IMR-90 (cell line): ENCODE results near the gene RNF175. TPM values are rescaled to one million over a fixed set of nuclear protein-coding genes. Genes with fewer than 3 reads are reported as not detected.

Experiments used
- ATAC-seq: fragments of 200-7000 bp; cut with Tn5 transposase; 2 replicates; pipeline ENCODE4 v1.9.1; 2020; ENCODE audit warnings: low read depth, mild to moderate bottlenecking, moderate library complexity
- BruUV-seq: library from RNA; stranded (reverse); fragments of 400-500 nt; replicated peaks from 2 replicates; lab custom pipeline; 2021; lab: Mats Ljungman, UMichigan
- CTCF ChIA-PET: fragments of 300-600 bp; formaldehyde crosslinking; extraction: SDS; loops from one replicate; lab custom pipeline; 2021; ENCODE audit warnings: antibody characterized with exemption; lab: Yijun Ruan, JAX
- POLR2A ChIA-PET: fragments of 300-600 bp; sonication (Branson Sonifier 250); formaldehyde crosslinking; loops from one replicate; lab custom pipeline; 2022; ENCODE audit warnings: antibody characterized with exemption; ENCODE audit not compliant: unreplicated experiment; lab: Charles Lee
- DNase-seq: peaks from one replicate; pipeline ENCODE4 v3.0.0; 2013
- H2AFZ ChIP-seq: replicated peaks from 2 replicates; pipeline ENCODE3; 2013; ENCODE audit warnings: low read length, mild to moderate bottlenecking; ENCODE audit not compliant: poor library complexity
- H2AK5ac ChIP-seq: 2 replicates; pipeline ENCODE4 v1.6.1; 2013; ENCODE audit warnings: low read depth, low read length, inconsistent platforms
- H2AK9ac ChIP-seq: replicated peaks from 2 replicates; pipeline ENCODE3; 2013; ENCODE audit warnings: mild to moderate bottlenecking, low read depth, low read length, moderate library complexity; ENCODE audit not compliant: poor library complexity
- H2BK120ac ChIP-seq: 2 replicates; pipeline ENCODE4 v1.6.1; 2013; ENCODE audit warnings: low read depth, low read length, inconsistent platforms
- H2BK15ac ChIP-seq: 3 replicates; pipeline ENCODE4 v1.6.1; 2013; ENCODE audit warnings: low read depth, low read length, inconsistent platforms
- H2BK20ac ChIP-seq: 2 replicates; pipeline ENCODE4 v1.6.1; 2013; ENCODE audit warnings: low read depth, mild to moderate bottlenecking, inconsistent platforms, low read length, moderate library complexity
- H2BK5ac ChIP-seq: 2 replicates; pipeline ENCODE4 v1.6.1; 2013; ENCODE audit warnings: mild to moderate bottlenecking, low read depth, low read length, inconsistent platforms; ENCODE audit not compliant: poor library complexity, severe bottlenecking
- H3K14ac ChIP-seq: replicated peaks from 2 replicates; pipeline ENCODE4 v1.6.1; 2013; ENCODE audit warnings: low read depth, low read length, inconsistent platforms
- H3K18ac ChIP-seq: 2 replicates; pipeline ENCODE4 v1.6.1; 2013; ENCODE audit warnings: low read depth, low read length, control low read depth
- H3K23ac ChIP-seq: 2 replicates; pipeline ENCODE4 v1.6.1; 2013; ENCODE audit warnings: low read depth, low read length, inconsistent platforms
- H3K27ac ChIP-seq: 2 replicates; pipeline ENCODE4 v1.5.1; 2013; ENCODE audit warnings: mild to moderate bottlenecking, control low read depth, low read length; ENCODE audit not compliant: insufficient read depth
- H3K27me3 ChIP-seq: 2 replicates; pipeline ENCODE4 v1.6.1; 2013; ENCODE audit warnings: low read length; ENCODE audit not compliant: control insufficient read depth, insufficient read depth
- H3K36me3 ChIP-seq: 2 replicates; pipeline ENCODE4 v1.6.1; 2013; ENCODE audit warnings: low read length, mixed read lengths; ENCODE audit not compliant: control insufficient read depth, insufficient read depth
- H3K4ac ChIP-seq: 2 replicates; pipeline ENCODE4 v1.6.1; 2013; ENCODE audit warnings: low read depth, low read length, inconsistent platforms
- H3K4me1 ChIP-seq: 2 replicates; pipeline ENCODE4 v1.6.1; 2013; ENCODE audit warnings: low read length, mixed read lengths; ENCODE audit not compliant: control insufficient read depth, insufficient read depth
- H3K4me2 ChIP-seq: 2 replicates; pipeline ENCODE4 v1.6.1; 2013; ENCODE audit warnings: low read depth, mild to moderate bottlenecking, control low read depth, low read length, moderate library complexity
- H3K4me3 ChIP-seq: 2 replicates; pipeline ENCODE4 v1.5.1; 2013; ENCODE audit warnings: low read depth, mild to moderate bottlenecking, control low read depth, low read length, moderate library complexity; ENCODE audit not compliant: insufficient read depth
- H3K56ac ChIP-seq: 2 replicates; pipeline ENCODE4 v1.6.1; 2013; ENCODE audit warnings: low read length, inconsistent platforms; ENCODE audit not compliant: insufficient read depth; ENCODE audit errors: extremely low read depth
- H3K79me1 ChIP-seq, 2 experiments: 2 replicates each; pipeline ENCODE4 v1.6.1; 2013; ENCODE audit warnings: low read length in 2 of 2, inconsistent platforms in 1 of 2, low read depth in 1 of 2
- H3K9ac ChIP-seq: 2 replicates; pipeline ENCODE4 v1.6.1; 2013; ENCODE audit warnings: low read depth, low read length, control low read depth
- H3K9me1 ChIP-seq: 2 replicates; pipeline ENCODE4 v1.6.1; 2013; ENCODE audit warnings: low read length, inconsistent platforms; ENCODE audit not compliant: insufficient read depth
- H3K9me3 ChIP-seq: 2 replicates; pipeline ENCODE4 v1.6.1; 2013; ENCODE audit warnings: low read length; ENCODE audit not compliant: control insufficient read depth, insufficient read depth
- H4K20me1 ChIP-seq: 2 replicates; pipeline ENCODE4 v1.6.1; 2013; ENCODE audit warnings: low read length, inconsistent platforms; ENCODE audit not compliant: insufficient read depth
- H4K5ac ChIP-seq: 2 replicates; pipeline ENCODE4 v1.6.1; 2013; ENCODE audit warnings: mild to moderate bottlenecking, low read depth, low read length, control low read depth
- H4K8ac ChIP-seq, 2 experiments: 2 replicates each; pipeline ENCODE4 v1.6.1; 2013; ENCODE audit warnings: low read depth in 2 of 2, low read length in 2 of 2, control low read depth in 1 of 2, inconsistent platforms in 1 of 2
- H4K91ac ChIP-seq: 2 replicates; pipeline ENCODE4 v1.6.1; 2013; ENCODE audit warnings: low read depth, low read length, inconsistent platforms; ENCODE audit not compliant: insufficient read depth
- BHLHE40 ChIP-seq: fragments of 150-350 bp; IDR thresholded peaks from 2 replicates; pipeline ENCODE4 v1.6.1; 2016; ENCODE audit warnings: mild to moderate bottlenecking, low read depth, low read length
- CEBPB ChIP-seq: IDR thresholded peaks from 2 replicates; pipeline ENCODE4 v1.6.1; 2012; ENCODE audit warnings: low read depth, low read length, improper control_type of control experiment
- CHD1 ChIP-seq: IDR thresholded peaks from 2 replicates; pipeline ENCODE4 v1.6.1; 2012; ENCODE audit warnings: low read depth, low read length, improper control_type of control experiment
- FOS ChIP-seq: fragments of 150-350 bp; IDR thresholded peaks from 2 replicates; pipeline ENCODE4 v1.6.1; 2016; ENCODE audit warnings: low read depth, low read length
- MAZ ChIP-seq: IDR thresholded peaks from 2 replicates; pipeline ENCODE4 v1.6.1; 2012; ENCODE audit warnings: low read depth, mild to moderate bottlenecking, low read length, improper control_type of control experiment, moderate library complexity, borderline replicate concordance
- MXI1 ChIP-seq: IDR thresholded peaks from 2 replicates; pipeline ENCODE4 v1.6.1; 2012; ENCODE audit warnings: low read depth, mild to moderate bottlenecking, low read length, moderate library complexity, borderline replicate concordance
- NFE2L2 ChIP-seq: fragments of 150-350 bp; IDR thresholded peaks from 2 replicates; pipeline ENCODE4 v1.6.1; 2016; ENCODE audit warnings: low read depth, mild to moderate bottlenecking, low read length
- POLR2A ChIP-seq: IDR thresholded peaks from 2 replicates; pipeline ENCODE4 v1.6.1; 2012; ENCODE audit warnings: mild to moderate bottlenecking, low read depth, low read length
- RAD21 ChIP-seq: IDR thresholded peaks from 2 replicates; pipeline ENCODE4 v1.6.1; 2012; ENCODE audit warnings: low read length, improper control_type of control experiment
- RFX5 ChIP-seq: IDR thresholded peaks from 2 replicates; pipeline ENCODE4 v1.8.0; 2012; ENCODE audit warnings: low read depth, mild to moderate bottlenecking, low read length, moderate library complexity
- SMC3 ChIP-seq: fragments of 150-350 bp; IDR thresholded peaks from 2 replicates; pipeline ENCODE4 v1.6.1; 2016; ENCODE audit warnings: low read depth, mild to moderate bottlenecking, antibody characterized with exemption, low read length, moderate library complexity
- WGBS, 2 experiments: methylation state at CpG; one replicate each; pipeline versions ENCODE4 v1.1.5 to v1.1.7; 2013; ENCODE audit warnings: missing lambda C conversion rate in 2 of 2; ENCODE audit not compliant: insufficient read length in 1 of 2; ENCODE audit errors: extremely low coverage in 2 of 2; 5-methylcytosine and 5-hydroxymethylcytosine counted together
- dilution Hi-C: fragments of 300-500 bp; cut with HindIII; formaldehyde crosslinking; loops from one replicate; pipeline ENCODE4 v1.14.3; 2018; ENCODE audit warnings: low sequenced_read_pairs; ENCODE audit not compliant: unreplicated experiment
- in situ Hi-C: fragments of 300-500 bp; cut with MboI; formaldehyde crosslinking; loops from 3 replicates; pipeline ENCODE4 v1.14.3; 2019; ENCODE audit warnings: low sequenced_read_pairs, inconsistent platforms, mixed read lengths
- intact Hi-C: fragments of 100-400 bp; cut with micrococcal nuclease; formaldehyde crosslinking; loops from 2 replicates; pipeline ENCODE4 v1.10.0; 2022
- polyA plus RNA-seq, 3 experiments: library from polyadenylated mRNA; depleted of rRNA; stranded (reverse); fragments of >200 nt; gene quantifications; 2 replicates each; pipeline ENCODE4 v1.2.3, GENCODE V29; 2012; ENCODE audit warnings: low replicate concordance in 1 of 3
- total RNA-seq: library from RNA; depleted of rRNA; stranded (reverse); fragments of >200 nt; gene quantifications from 2 replicates; pipeline ENCODE4 v1.2.3, GENCODE V29; 2012
- TF ChIP-seq, protein P1 (sequence below): conservative IDR thresholded peaks from 2 replicates; pipeline ENCODE4 v1.5.1; 2012; ENCODE audit warnings: mild to moderate bottlenecking, low read depth, low read length, improper control_type of control experiment

The RNF175 gene
- total and polyA plus RNA-seq, 2 of the 4 experiments (the other 2 are of a cell fraction) = not detected

DNA sequence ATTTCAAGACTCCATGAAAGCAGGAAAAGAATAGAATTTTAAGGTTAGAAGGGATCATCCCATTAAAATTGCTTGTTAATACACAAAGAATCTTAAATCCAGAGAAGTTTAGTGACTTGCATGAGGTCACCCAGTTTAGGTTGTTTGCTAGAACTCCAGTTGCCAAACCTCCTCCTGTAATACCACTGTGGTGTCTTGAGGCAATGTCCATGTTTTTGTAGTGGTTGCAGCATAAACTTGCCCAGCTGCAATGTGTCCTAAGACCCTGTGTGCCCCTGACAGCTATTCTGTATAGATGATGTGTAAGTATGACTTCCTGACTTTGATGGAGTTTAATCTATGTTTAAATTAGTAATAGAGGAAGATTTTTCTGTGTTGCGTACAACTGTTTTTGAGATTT is 22.8 kb upstream of the RNF175 start:
- Histone ChIP-seq H4K91ac (no peak overlapping the region), H3K4me2 (no peak overlapping the region), H3K9me1 (no peaks in the 10 kb centered on the region), H3K56ac (no peak overlapping the region), H4K8ac (no peak overlapping the region), H3K4me3 (no peak overlapping the region), H2BK15ac (no peak overlapping the region), H3K14ac (no peak overlapping the region), H2BK120ac (no peak overlapping the region), H3K18ac (no peak overlapping the region), H3K9me3 (no peaks in the 10 kb centered on the region), H2AK9ac (no peak overlapping the region), H3K23ac (no peak overlapping the region), H2AK5ac (no peak overlapping the region), H2AFZ (no peak overlapping the region), H3K27ac (no peak overlapping the region), H4K5ac (no peak overlapping the region), H2BK5ac (no peak overlapping the region), H2BK20ac (no peak overlapping the region), H3K4ac (no peak overlapping the region), H3K27me3 (peaks cover 10% of the 10 kb centered on the region), H3K4me1 (no peaks in the 10 kb centered on the region), H4K20me1 (no peaks in the 10 kb centered on the region), H3K36me3 (no peaks in the 10 kb centered on the region), H3K79me1 (no peaks in the 10 kb centered on the region), H3K9ac (no peak overlapping the region)
- CTCF ChIA-PET = no interaction called here
- intact Hi-C loops = loop anchor here (10.0 kb wide), 1 partner anchor 722 kb away; no protein-coding TSS in a partner anchor
- BruUV-seq = no TSS peak
- dilution Hi-C loops = no loop called here
- TF ChIP-seq RAD21 = no peak
- no peak for TF ChIP-seq MAZ
- no peak for TF ChIP-seq CHD1
- TF ChIP-seq CEBPB = no peak
- no peak for TF ChIP-seq SMC3
- no peak for TF ChIP-seq FOS
- TF ChIP-seq NFE2L2 = no peak
- no peak for TF ChIP-seq BHLHE40
- TF ChIP-seq POLR2A = no peak
- no peak for TF ChIP-seq MXI1
- TF ChIP-seq RFX5 = no peak
- TF ChIP-seq, protein P1, sequence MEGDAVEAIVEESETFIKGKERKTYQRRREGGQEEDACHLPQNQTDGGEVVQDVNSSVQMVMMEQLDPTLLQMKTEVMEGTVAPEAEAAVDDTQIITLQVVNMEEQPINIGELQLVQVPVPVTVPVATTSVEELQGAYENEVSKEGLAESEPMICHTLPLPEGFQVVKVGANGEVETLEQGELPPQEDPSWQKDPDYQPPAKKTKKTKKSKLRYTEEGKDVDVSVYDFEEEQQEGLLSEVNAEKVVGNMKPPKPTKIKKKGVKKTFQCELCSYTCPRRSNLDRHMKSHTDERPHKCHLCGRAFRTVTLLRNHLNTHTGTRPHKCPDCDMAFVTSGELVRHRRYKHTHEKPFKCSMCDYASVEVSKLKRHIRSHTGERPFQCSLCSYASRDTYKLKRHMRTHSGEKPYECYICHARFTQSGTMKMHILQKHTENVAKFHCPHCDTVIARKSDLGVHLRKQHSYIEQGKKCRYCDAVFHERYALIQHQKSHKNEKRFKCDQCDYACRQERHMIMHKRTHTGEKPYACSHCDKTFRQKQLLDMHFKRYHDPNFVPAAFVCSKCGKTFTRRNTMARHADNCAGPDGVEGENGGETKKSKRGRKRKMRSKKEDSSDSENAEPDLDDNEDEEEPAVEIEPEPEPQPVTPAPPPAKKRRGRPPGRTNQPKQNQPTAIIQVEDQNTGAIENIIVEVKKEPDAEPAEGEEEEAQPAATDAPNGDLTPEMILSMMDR = no peak
- ATAC-seq (no peak), DNase-seq (no peak)
- WGBS, 2 experiments = no CpG with 5 or more reads among the region's 1 CpG
- POLR2A ChIA-PET = no interaction called here
- in situ Hi-C loops = no loop called here
